ENCODE data around the gene MAOB.
"Not testable (repeated sequence)": the region's sequence is repeated elsewhere in the genome, so short reads cannot be mapped to it uniquely, and the experiment has no call there.

Gene MAOB

DNA sequence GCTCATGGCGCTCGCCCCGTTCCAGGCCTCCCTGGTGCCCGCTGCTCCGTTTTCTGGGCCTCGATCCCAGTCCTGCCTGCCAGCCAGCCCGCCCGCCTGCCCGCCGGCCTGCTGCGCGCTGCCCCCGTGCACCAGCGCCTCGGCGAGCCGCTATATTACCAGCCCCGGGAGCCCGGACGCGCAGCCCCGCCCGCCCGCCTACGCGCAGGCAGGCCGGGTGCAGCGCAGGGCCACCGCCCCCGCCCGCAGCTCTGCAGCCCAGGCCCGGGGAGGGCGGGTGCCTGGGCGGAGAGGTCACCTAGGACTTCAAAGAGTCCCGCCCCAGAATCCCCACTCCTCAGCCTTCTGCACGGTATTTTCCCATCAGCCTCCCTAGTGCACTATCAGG, at the start of gene MAOB:
TSS of gene MAOB (minus strand) at position 157 of the 388 bp plus-strand sequence. CDS start at position 6, 151 bp downstream.
- DNase-seq (ENCODE audit: low spot score): no peak

DNA sequence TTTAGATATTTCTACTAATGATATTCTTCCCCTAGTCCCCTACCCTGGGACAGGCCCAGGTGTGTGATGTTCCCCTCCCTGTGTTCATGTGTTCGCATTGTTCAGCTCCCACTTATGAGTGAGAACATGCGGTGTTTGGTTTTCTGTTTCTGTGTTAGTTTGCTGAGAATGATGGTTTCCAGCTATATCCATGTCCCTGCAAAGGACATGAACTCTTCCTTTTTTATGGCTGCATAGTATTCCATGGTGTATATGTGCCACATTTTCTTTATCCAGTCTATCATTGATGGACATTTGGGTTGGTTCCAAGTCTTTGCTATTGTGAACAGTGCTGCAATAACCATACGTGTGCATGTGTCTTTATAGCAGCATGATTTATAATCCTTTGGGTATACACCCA, 39.8 kb upstream of the MAOB start:
- DNase-seq (ENCODE audit: low spot score): not testable (repeated sequence)

- DNase-seq (ENCODE audit: low spot score): not testable (repeated sequence)
Measured at GRCh38 chrX:43910772-43911171, 28.5 kb upstream of the MAOB start.

DNA sequence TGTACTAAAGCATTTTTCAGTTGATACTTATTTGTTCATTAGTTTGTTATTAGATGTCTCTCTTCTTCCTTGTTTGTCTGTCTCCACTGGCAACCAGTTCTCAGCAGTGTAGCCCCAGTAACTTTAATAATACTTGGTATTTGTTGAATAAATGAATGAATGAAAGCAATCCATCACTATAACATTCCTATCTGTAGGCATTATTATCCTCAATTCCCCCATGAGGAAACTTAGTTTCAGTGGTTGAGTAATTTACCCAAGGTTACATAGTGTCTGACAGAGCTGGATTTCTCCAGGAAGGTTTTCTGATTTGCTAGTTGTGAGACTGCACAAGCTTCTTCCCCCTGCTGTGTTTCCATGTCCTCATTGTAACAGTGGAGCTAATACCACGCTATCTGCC, 27.8 kb upstream of the MAOB start:
- DNase-seq (ENCODE audit: low spot score): no peak

DNA sequence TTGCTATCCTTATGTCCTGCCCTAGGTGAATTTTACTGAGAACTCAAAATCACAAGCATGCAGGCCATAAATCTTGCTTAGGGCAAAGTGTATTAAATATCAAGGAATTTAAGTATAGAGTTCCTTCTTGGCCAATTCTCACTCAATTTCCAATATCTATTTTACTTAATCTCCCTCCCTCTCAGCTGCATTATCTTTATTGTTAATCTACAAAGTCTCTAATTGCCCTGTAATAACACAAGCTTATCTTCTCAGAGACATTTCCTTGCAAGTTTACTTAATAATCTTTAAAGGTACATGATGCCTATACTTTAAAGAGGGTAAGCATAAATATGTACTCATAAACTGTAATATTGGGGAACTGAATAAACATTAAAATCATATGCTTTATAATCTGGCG, 26.9 kb upstream of the MAOB start:
- no peak for DNase-seq (ENCODE audit: low spot score)

- no peak for DNase-seq (ENCODE audit: low spot score)
Measured at GRCh38 chrX:43899878-43900815, 17.9 kb upstream of the MAOB start.

- DNase-seq (ENCODE audit: low spot score): no peak
Measured at GRCh38 chrX:43898406-43899035, 16.3 kb upstream of the MAOB start.

DNA sequence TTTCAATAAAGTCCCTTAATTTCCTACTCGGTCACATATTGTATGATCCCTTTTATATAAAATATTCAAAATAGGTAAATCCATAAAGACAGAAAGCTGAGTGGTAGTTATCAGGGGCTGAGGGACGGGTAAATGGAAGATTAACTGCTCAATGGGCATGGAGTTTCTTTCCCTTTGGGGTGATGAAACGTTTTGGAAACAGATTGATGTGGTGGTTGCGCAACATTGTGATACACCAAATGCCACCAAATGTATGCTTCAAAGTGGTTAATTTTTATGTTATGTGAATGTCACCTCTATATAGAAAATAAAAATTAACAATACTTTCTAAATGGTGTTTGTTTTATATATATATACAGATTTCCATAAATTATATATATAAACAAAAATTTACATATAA, 15.0 kb upstream of the MAOB start:
- DNase-seq (ENCODE audit: low spot score): no peak

DNA sequence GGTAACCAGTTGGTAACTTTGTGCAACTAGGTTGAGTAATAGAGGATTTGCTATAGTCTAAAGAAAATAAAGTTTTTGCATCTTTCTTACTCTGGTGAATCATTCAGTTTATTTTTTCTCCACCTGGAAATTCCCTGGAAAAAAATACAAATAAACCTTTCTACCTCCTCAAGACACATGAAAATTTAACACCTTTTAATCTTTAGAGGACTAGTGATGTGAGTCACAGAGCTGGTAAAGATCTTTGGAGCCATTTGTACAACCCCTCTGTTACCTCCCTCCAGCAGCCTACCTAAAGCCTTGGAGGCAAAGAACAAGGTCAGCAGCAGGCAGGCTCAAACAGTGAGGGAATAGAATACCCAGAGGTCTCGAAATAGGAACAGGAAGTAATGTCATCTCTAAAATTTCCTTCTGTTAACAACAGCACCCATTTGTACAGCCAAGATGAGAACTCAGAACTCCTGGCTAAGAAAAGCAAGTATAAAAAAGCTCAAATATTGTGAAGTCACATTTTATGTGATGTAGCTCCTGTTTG, 10.2 kb upstream of the MAOB start:
- DNase-seq (ENCODE audit: low spot score): no peak

DNA sequence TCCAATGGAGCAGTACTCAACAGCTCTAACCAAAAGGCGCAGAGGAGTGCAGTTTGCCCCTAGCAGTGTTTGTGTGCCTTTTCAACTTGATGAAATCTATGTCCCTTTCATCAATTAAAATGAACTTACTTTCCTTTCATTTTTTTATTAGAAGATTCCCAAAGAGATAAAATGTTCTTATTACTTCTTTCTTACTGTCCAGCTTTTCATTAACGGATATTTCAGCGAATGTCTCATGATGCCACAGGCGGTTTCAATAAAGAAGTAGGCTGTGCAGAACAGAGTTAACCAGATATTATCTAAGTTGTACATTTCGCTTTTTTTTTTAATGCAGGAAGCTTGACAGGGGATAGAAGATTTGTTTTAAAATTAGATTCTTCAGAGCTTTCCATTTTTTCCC, 3.4 kb upstream of the MAOB start:
- no peak for DNase-seq (ENCODE audit: low spot score)

DNA sequence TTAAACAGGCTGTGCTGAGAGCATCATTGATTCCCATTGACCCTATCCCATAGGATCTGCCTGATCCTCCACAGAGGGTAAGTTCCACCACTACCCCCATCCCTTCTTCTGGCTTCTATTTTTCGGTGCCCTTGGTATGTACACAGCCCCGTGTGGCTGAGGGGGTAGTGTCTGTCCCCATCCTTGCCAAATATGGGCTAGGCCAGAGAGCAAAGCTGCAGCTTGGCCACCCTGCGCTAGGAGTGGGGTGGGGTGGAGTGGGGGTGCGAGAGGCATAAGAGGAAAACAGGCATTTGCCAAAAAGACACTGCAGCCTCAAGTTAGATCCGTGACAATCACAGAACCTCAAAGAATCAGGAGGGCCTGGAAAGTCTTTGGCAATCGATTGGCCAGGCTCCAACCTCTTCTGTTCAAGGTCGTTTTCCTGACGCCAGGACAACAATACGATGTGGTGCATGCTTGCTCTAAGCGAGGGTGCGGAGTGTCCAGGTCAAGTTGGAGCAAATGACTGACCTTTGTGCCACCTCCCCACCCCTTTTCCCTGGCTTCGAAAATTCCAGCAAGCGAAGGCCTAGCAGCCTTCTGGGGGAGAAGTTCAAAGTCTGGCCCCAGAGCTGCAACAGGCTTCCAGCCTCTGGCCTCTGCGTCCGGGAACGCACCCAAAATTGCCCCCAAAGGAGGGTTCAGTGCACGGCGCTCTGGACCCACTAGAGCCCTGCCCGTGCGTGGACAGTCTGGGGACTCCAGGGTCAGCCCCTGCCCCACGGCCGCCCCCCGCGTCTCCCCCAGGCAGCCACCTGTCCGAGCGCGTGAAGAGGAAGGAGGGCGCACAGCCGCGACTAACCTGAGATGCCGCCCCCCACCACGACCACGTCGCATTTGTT, 598 bp downstream of the MAOB start:
- no peak for DNase-seq (ENCODE audit: low spot score)

GRCh38 chrX:43880425-43880824, 1.8 kb downstream of the MAOB start:
- no peak for DNase-seq (ENCODE audit: low spot score)

- no peak for DNase-seq (ENCODE audit: low spot score)
Measured at GRCh38 chrX:43878906-43879526, 3.2 kb downstream of the MAOB start.

GRCh38 chrX:43876680-43877079, 5.6 kb downstream of the MAOB start:
- DNase-seq (ENCODE audit: low spot score): no peak

- no peak for DNase-seq (ENCODE audit: low spot score)
Measured at GRCh38 chrX:43870758-43871419, 11.4 kb downstream of the MAOB start.

- no peak for DNase-seq (ENCODE audit: low spot score)
Measured at GRCh38 chrX:43870011-43870410, 12.2 kb downstream of the MAOB start.

DNA sequence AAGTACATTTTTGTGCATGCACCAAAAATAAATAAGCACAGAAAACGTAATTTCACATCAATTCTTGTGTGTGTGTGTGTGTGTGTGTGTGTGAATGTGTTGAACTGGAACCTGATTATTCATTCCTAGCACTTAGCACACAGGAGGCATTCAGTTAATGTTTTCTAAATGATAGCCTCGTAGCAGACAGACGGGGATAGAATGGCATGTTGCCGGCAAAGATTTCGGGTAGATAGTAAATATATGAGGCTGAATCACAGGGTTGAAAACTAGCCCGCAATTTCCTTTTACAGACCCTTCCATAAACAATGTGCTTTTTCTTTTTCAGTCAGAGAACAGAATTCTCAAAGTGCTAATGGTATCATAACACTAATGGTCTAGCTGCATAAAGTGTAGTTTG, 13.5 kb downstream of the MAOB start:
- DNase-seq (ENCODE audit: low spot score): no peak

DNA sequence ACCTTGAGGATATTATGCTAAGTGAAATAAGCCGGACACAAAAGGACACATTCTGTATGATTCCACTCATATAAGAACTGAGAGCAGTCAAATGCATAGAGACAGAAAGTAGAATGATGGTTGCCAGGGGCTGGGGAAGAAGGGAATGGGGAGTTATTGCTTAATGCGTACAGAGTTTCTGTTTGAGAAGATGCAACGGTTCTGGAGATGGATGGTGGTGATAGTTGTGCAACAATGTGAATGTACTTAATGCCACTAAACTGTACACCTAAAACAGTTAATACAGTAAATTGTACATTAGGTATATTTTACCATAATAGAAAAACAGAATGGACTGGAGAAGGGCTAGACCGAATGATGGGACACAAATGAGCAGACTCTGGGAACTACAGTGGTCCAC, 15.8 kb downstream of the MAOB start:
- no peak for DNase-seq (ENCODE audit: low spot score)

- no peak for DNase-seq (ENCODE audit: low spot score)
Measured at GRCh38 chrX:43865791-43866190, 16.5 kb downstream of the MAOB start.

DNA sequence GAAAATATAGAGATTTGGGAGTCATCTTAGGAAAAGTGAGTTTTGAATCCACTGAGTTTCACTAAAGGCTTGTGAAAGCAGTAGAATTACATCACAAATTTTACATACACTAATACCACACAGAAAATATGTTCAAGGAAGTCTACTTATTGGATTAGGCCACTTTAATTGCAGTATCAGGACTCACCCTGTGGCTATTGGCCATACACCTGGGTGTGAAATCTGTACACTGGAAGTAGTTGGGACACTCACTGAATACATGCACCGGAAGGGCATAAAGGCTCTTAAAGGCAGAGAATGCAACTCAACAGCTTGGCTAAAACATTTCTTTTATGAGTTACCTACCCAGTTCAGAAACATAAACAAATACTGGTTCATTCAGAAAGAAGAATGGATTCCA, 19.8 kb downstream of the MAOB start:
- DNase-seq (ENCODE audit: low spot score): no peak

- no peak for DNase-seq (ENCODE audit: low spot score)
Measured at GRCh38 chrX:43861750-43862149, 20.5 kb downstream of the MAOB start.
